ENCODE measurements around the gene CSAD.
"Not testable (repeated sequence)": the region's sequence is repeated elsewhere in the genome, so short reads cannot be mapped to it uniquely, and the experiment has no call there.

The CSAD gene

GRCh38 chr12:53169644-53170043 lies 11.1 kb downstream of the CSAD start:
- Histone ChIP-seq H3K4me1 (ENCODE audit: control insufficient read depth, insufficient read depth, low read length, unreplicated experiment) (peaks cover 23% of the 10 kb centered on the region), H3K27ac (ENCODE audit: low read depth, low read length) (no peak overlapping the region), H3K36me3 (ENCODE audit: insufficient read depth, low read length) (no peaks in the 10 kb centered on the region), H3K4me3 (ENCODE audit: low read depth, low read length) (no peak overlapping the region), H2AFZ (ENCODE audit: low read length, unreplicated experiment) (no peak overlapping the region), H3K27me3 (ENCODE audit: insufficient read depth, low read length) (no peaks in the 10 kb centered on the region), H3K79me2 (ENCODE audit: control insufficient read depth, insufficient read depth, low read length, unreplicated experiment) (no peaks in the 10 kb centered on the region)

GRCh38 chr12:53166837-53167236 lies 13.9 kb downstream of the CSAD start:
- H3K4me1 ChIP-seq (ENCODE audit: control insufficient read depth, insufficient read depth, low read length, unreplicated experiment): peaks cover 10% of the 10 kb centered on the region
- H2AFZ ChIP-seq (ENCODE audit: low read length, unreplicated experiment): no peak overlapping the region
- H3K27me3 ChIP-seq (ENCODE audit: insufficient read depth, low read length): no peaks in the 10 kb centered on the region
- H3K36me3 ChIP-seq (ENCODE audit: insufficient read depth, low read length): no peaks in the 10 kb centered on the region
- H3K27ac ChIP-seq (ENCODE audit: low read depth, low read length): no peak overlapping the region
- no peaks in the 10 kb centered on the region for H3K79me2 ChIP-seq (ENCODE audit: control insufficient read depth, insufficient read depth, low read length, unreplicated experiment)
- H3K4me3 ChIP-seq (ENCODE audit: low read depth, low read length): no peak overlapping the region

- H3K4me3 ChIP-seq (ENCODE audit: low read depth, low read length); H3K27me3 ChIP-seq (ENCODE audit: insufficient read depth, low read length); H3K36me3 ChIP-seq (ENCODE audit: insufficient read depth, low read length); H3K79me2 ChIP-seq (ENCODE audit: control insufficient read depth, insufficient read depth, low read length, unreplicated experiment); H2AFZ ChIP-seq (ENCODE audit: low read length, unreplicated experiment); H3K4me1 ChIP-seq (ENCODE audit: control insufficient read depth, insufficient read depth, low read length, unreplicated experiment); H3K27ac ChIP-seq (ENCODE audit: low read depth, low read length): not testable (repeated sequence)
Measured at GRCh38 chr12:53163008-53163407, 17.7 kb downstream of the CSAD start.

GRCh38 chr12:53161119-53161911 lies 19.4 kb downstream of the CSAD start:
- Histone ChIP-seq H2AFZ (ENCODE audit: low read length, unreplicated experiment) (no peak overlapping the region), H3K79me2 (ENCODE audit: control insufficient read depth, insufficient read depth, low read length, unreplicated experiment) (no peaks in the 10 kb centered on the region), H3K4me3 (ENCODE audit: low read depth, low read length) (no peak overlapping the region), H3K27me3 (ENCODE audit: insufficient read depth, low read length) (no peaks in the 10 kb centered on the region), H3K27ac (ENCODE audit: low read depth, low read length) (no peak overlapping the region), H3K4me1 (ENCODE audit: control insufficient read depth, insufficient read depth, low read length, unreplicated experiment) (no peaks in the 10 kb centered on the region), H3K36me3 (ENCODE audit: insufficient read depth, low read length) (no peaks in the 10 kb centered on the region)

- Histone ChIP-seq H3K27me3 (ENCODE audit: insufficient read depth, low read length) (no peaks in the 10 kb centered on the region), H3K27ac (ENCODE audit: low read depth, low read length) (no peak overlapping the region), H3K4me1 (ENCODE audit: control insufficient read depth, insufficient read depth, low read length, unreplicated experiment) (no peaks in the 10 kb centered on the region), H2AFZ (ENCODE audit: low read length, unreplicated experiment) (no peak overlapping the region), H3K36me3 (ENCODE audit: insufficient read depth, low read length) (no peaks in the 10 kb centered on the region), H3K79me2 (ENCODE audit: control insufficient read depth, insufficient read depth, low read length, unreplicated experiment) (no peaks in the 10 kb centered on the region), H3K4me3 (ENCODE audit: low read depth, low read length) (no peak overlapping the region)
Measured at GRCh38 chr12:53160673-53161072, 20.1 kb downstream of the CSAD start.

GRCh38 chr12:53160000-53160399 lies 20.7 kb downstream of the CSAD start:
- Histone ChIP-seq H2AFZ (ENCODE audit: low read length, unreplicated experiment) (no peak overlapping the region), H3K4me3 (ENCODE audit: low read depth, low read length) (no peak overlapping the region), H3K79me2 (ENCODE audit: control insufficient read depth, insufficient read depth, low read length, unreplicated experiment) (no peaks in the 10 kb centered on the region), H3K4me1 (ENCODE audit: control insufficient read depth, insufficient read depth, low read length, unreplicated experiment) (no peaks in the 10 kb centered on the region), H3K36me3 (ENCODE audit: insufficient read depth, low read length) (no peaks in the 10 kb centered on the region), H3K27ac (ENCODE audit: low read depth, low read length) (no peak overlapping the region), H3K27me3 (ENCODE audit: insufficient read depth, low read length) (no peaks in the 10 kb centered on the region)

GRCh38 chr12:53159195-53159839 lies 21.4 kb downstream of the CSAD start:
- no peak overlapping the region for H3K4me3 ChIP-seq (ENCODE audit: low read depth, low read length)
- no peaks in the 10 kb centered on the region for H3K79me2 ChIP-seq (ENCODE audit: control insufficient read depth, insufficient read depth, low read length, unreplicated experiment)
- no peaks in the 10 kb centered on the region for H3K36me3 ChIP-seq (ENCODE audit: insufficient read depth, low read length)
- no peak overlapping the region for H3K27ac ChIP-seq (ENCODE audit: low read depth, low read length)
- no peak overlapping the region for H2AFZ ChIP-seq (ENCODE audit: low read length, unreplicated experiment)
- no peaks in the 10 kb centered on the region for H3K4me1 ChIP-seq (ENCODE audit: control insufficient read depth, insufficient read depth, low read length, unreplicated experiment)
- H3K27me3 ChIP-seq (ENCODE audit: insufficient read depth, low read length): no peaks in the 10 kb centered on the region

- Histone ChIP-seq H2AFZ (ENCODE audit: low read length, unreplicated experiment) (no peak overlapping the region), H3K4me1 (ENCODE audit: control insufficient read depth, insufficient read depth, low read length, unreplicated experiment) (no peaks in the 10 kb centered on the region), H3K4me3 (ENCODE audit: low read depth, low read length) (no peak overlapping the region), H3K36me3 (ENCODE audit: insufficient read depth, low read length) (no peaks in the 10 kb centered on the region), H3K27me3 (ENCODE audit: insufficient read depth, low read length) (no peaks in the 10 kb centered on the region), H3K79me2 (ENCODE audit: control insufficient read depth, insufficient read depth, low read length, unreplicated experiment) (no peaks in the 10 kb centered on the region), H3K27ac (ENCODE audit: low read depth, low read length) (no peak overlapping the region)
Measured at GRCh38 chr12:53152390-53152789, 28.3 kb downstream of the CSAD start.

- no peak overlapping the region for H2AFZ ChIP-seq (ENCODE audit: low read length, unreplicated experiment)
- H3K27ac ChIP-seq (ENCODE audit: low read depth, low read length): no peak overlapping the region
Measured at GRCh38 chr12:53151039-53151438, 29.7 kb downstream of the CSAD start.

GRCh38 chr12:53147653-53148052 lies 33.1 kb downstream of the CSAD start:
- Histone ChIP-seq H3K4me3 (ENCODE audit: low read depth, low read length) (no peak overlapping the region), H2AFZ (ENCODE audit: low read length, unreplicated experiment) (no peak overlapping the region), H3K27me3 (ENCODE audit: insufficient read depth, low read length) (no peaks in the 10 kb centered on the region), H3K27ac (ENCODE audit: low read depth, low read length) (no peak overlapping the region), H3K4me1 (ENCODE audit: control insufficient read depth, insufficient read depth, low read length, unreplicated experiment) (peaks cover 9% of the 10 kb centered on the region), H3K36me3 (ENCODE audit: insufficient read depth, low read length) (no peaks in the 10 kb centered on the region), H3K79me2 (ENCODE audit: control insufficient read depth, insufficient read depth, low read length, unreplicated experiment) (no peaks in the 10 kb centered on the region)

More at GRCh38 chr12:53151039-53151438, 29.7 kb downstream of the CSAD start:
- Histone ChIP-seq H3K4me1 (ENCODE audit: control insufficient read depth, insufficient read depth, low read length, unreplicated experiment) (no peaks in the 10 kb centered on the region), H3K79me2 (ENCODE audit: control insufficient read depth, insufficient read depth, low read length, unreplicated experiment) (no peaks in the 10 kb centered on the region), H3K36me3 (ENCODE audit: insufficient read depth, low read length) (no peaks in the 10 kb centered on the region), H3K27me3 (ENCODE audit: insufficient read depth, low read length) (no peaks in the 10 kb centered on the region), H3K4me3 (ENCODE audit: low read depth, low read length) (no peak overlapping the region)

GRCh38 chr12:53147181-53147580 lies 33.5 kb downstream of the CSAD start:
- Histone ChIP-seq H3K4me1 (ENCODE audit: control insufficient read depth, insufficient read depth, low read length, unreplicated experiment) (peaks cover 9% of the 10 kb centered on the region), H3K27ac (ENCODE audit: low read depth, low read length) (no peak overlapping the region), H3K36me3 (ENCODE audit: insufficient read depth, low read length) (no peaks in the 10 kb centered on the region), H2AFZ (ENCODE audit: low read length, unreplicated experiment) (no peak overlapping the region), H3K27me3 (ENCODE audit: insufficient read depth, low read length) (no peaks in the 10 kb centered on the region), H3K79me2 (ENCODE audit: control insufficient read depth, insufficient read depth, low read length, unreplicated experiment) (no peaks in the 10 kb centered on the region), H3K4me3 (ENCODE audit: low read depth, low read length) (no peak overlapping the region)

Measured in ACC112 (cell line).